GM10847 (cell line): ENCODE data around the gene TJP2.

Experiments used
- POLR2A ChIP-seq: IDR thresholded peaks from 2 replicates; pipeline ENCODE4 v1.6.1; 2011; ENCODE audit not compliant: insufficient read length; ENCODE audit errors: extremely low read depth

Gene TJP2

DNA sequence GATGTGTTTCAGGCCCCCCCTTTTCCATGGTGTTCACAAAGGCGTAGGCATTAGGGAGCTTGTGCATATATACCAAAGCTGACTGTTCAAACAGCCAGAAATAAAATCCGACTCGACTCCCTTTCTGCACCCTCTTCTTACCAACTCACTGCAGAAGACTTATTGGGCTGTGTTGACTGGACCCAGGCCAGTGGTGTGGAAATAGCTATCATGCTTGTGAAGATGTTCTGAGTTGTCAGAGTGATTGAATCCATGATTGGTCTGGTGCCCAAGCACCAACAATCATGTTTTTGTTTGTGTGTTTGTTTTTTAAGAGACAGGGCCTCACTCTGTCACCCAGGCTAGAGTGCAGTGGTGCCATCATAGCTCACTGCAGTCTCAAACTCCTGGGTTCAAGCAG lies 21.6 kb downstream of the TJP2 start:
- TF ChIP-seq POLR2A, result no peak

DNA sequence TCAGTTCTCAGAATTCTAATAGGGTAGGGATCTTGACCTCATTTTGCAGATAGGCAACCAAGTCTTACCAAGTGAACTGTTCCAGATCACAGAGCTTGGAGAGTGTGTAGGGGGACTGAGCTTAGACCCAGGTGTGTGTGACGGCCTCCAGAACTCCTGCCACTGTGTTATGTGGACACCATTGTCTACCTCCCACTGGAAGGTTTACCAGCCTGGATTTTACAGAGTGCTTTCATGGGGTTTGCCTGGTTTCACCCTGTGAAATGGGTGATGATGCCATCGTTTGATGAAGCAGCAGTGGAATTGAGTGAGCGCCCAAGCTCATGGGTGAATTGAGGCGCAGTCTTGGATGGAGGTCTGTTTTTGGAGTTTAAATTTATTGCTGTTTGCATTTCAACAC lies 23.6 kb downstream of the TJP2 start:
- TF ChIP-seq POLR2A, result no peak

DNA sequence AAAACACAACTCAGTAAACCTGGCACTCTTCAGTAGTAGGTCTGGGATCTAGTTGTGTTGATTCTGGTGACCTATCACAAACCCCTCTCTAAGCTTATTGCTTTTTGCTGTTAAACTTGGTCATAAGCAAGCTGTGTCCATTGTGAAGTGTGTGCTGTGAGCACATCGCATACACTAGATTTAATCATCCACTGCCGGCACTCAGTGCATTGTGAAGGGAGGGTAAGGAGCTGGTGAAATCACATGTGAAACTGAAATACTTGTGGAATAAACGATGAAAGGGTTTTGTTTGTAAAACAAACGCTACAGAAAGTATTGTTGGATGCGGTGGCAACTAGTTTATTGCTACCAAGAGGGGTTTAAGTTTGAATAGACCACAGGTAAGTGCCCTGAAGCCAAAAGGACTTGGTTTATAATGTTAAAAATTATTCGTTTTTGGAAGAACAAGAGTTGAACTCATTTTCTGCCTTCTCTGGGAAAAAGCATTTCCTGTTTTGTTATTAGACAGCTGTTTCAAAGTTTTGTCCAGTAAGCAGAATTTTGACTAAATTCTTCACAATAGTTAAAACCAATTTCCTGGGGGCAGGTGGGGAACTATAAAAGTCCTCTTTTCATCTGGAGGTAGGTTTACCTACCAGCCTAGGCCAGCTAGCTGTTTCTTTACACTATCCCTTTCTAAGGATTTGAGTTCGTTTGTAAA lies 24.6 kb downstream of the TJP2 start:
- no peak for TF ChIP-seq POLR2A

DNA sequence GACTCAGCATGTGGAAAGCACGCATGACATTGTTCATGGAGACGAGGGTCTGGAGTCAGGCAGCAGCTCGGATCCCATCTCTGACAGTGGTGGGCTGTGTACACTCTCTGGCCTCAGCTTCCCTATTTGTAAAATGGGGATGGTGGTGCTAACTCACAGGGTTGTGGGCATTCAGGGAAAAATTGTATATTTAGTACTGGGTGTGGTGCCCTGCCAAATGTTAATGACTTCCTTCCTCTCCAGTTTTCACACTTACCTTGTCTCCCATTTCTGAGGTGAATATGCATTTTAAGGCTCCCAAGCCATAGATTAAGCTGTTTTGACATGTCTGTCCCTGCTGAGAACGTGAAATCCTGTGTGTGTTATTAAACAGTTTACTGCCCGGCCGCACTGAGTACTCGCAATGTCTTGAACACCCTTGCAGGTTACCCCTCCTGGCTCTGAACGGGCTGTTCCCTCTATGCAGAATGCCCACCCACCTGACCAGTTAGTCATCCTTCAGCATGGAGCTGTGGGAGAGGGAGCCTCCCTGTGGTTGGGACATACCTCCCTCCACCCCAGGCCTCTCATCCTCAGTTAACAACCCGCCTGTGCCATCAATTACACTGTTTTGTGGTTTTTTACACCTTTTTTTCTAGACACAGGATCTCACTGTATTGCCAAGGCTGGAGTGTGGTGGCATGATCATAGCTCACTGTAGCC lies 25.8 kb downstream of the TJP2 start:
- no peak for TF ChIP-seq POLR2A

DNA sequence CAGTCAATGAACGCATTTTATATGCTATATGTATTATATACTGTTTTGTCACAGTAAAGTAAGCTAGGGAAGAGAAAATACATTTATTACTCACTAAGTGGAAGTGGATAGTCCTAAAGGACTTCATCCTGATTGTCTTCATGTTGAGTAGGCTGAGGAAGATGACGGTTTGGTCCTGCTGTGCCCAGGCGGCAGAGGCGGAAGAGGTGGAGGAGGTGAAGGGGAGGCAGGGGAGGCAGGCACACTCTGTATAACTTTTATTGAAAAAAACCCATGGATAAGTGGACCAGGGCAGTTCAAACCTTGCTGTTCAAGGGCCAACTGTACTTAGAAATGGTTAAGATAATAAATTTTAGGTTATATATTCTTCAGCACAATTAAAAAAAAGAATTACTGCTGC lies 28.5 kb downstream of the TJP2 start:
- TF ChIP-seq POLR2A, result no peak

DNA sequence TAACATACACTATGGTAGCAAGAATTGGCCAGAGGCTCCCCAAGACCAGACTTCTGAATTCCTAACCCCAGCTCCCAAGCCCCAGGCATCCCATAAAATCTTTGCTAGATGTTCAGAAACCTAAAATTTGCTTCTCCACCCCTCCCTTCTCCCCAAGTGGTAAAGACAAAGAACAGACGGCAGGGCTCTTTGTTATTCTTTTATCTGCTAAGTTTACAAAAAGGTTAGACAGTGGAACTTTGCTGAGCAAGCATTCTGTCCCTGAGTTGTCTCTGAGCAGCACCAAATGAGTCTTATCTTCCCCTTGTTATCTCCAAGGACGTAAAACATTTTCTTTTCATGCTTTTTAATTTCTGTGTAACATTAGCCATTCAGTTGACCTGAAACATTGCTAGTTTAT lies 30.2 kb downstream of the TJP2 start:
- no peak for TF ChIP-seq POLR2A

DNA sequence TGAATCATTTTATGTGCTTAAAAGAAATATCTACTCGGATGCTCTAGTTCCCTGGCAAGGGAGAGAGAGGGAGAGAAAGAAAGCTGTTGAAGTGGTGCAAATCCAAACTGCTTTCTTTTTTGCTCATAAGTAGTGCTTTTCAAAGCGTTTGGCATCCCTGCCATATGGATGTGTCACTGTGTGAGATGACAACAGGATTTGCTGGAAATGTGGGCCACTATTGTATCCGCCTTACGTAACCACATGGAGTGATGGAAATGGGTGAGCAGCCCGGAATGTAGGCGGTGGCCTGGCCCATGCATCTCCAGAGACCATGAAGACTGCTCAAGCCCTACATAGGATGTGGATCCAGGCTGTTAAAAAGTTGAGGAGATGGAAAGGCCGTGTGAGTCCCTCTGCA lies 30.8 kb downstream of the TJP2 start:
- no peak for TF ChIP-seq POLR2A

DNA sequence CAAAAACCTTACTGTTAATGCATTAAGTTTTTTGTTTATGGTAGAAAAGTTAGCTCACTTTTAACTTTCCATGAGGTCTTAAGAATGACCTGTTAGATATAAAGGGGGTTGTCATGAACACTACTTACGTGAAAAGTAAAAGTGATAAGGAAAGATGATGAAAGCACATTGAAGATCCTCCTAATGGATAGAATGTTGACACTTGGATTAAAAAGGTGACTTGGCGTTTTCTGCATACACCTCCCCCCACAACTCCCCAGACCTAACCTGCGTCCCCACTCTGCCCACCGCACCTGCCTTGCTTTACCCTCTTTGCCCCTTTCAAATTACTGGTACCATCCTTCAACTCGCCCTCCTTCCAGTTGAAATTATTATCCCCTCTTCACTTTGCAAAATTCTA lies 32.0 kb downstream of the TJP2 start:
- no peak for TF ChIP-seq POLR2A

DNA sequence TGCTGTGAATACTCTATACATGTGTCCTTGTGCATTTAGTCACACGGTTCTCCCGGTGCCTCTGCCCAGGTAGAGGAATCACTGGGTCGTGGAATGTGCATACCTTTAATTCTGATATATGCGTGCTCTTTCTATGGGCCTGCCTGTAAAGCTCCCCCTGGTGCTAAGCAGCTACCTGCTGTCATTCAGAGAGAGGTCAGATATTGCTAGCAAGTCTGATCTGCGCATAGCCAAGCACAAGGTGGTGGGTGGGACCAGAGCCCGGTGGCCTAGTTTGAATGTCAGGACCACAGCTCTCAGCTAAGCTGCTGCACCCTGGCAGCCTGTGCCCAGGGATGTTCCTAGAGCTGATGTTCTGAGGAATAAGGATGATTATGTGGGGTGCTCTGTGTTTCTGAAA lies 33.4 kb downstream of the TJP2 start:
- TF ChIP-seq POLR2A, result no peak

DNA sequence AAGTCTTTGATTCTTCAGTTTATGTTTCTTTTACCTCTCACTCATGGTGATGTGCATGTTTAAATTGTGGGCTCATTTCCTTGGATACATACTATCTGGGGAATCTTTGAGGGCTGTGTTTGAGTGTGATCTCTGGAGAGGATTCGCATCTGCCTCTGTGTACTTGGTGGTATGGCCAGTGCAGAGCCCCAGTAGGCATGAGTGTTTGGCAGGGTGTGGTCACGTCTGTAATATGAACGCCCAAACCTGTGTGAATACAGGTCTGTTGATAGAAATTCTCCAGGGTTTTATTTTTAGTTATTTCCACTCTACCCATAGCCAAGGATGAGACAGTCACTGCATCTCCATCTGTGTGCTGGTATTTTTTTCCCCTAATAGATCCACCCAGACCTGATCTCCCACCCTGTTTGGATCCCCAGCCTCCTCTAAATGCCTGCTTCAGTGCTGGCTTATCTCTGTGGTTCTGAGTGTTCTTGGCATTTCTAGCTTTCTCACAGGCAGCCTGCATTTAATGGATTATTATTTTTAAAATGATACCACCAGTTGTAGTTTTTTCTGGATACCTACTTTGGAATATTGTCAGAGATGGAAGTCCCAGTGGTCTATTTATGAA lies 37.5 kb downstream of the TJP2 start:
- TF ChIP-seq POLR2A, result no peak

DNA sequence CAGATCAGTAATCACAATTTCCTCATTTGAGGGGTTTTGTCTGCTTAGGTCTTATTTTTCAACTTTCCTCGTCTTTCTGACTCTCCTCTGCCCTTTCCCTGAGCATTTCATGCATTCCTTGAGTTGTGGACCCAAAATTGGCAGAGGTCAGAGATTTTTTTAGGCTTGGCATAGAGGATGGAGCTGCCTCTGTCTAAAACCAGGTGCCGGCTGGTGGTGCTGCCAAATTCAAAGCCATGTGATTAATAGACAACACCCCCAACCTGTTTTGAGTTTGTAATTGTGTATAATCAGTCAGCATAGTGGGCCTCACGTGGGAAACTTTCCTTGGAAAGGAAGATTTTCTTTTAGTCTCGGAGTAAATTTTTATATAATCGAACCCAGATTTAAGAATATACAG lies 39.6 kb downstream of the TJP2 start:
- no peak for TF ChIP-seq POLR2A

DNA sequence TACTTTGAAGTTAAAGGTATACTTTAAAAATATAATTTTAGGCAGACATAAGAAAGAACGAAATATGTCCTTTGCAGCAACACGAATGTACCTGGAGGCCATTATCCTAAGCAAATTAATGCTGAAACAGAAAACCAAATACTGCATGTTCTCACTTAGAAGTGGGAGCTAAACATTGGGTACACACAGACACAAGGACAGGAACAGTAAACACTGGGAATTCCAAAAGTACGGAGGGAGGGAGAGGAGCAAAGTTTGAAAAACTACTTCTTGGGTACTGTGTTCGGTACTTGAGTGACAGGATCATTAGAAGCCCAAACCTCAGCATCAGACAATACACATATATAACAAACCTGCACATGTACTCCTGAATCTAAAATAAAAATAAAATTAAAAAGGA lies 40.9 kb downstream of the TJP2 start:
- no peak for TF ChIP-seq POLR2A

DNA sequence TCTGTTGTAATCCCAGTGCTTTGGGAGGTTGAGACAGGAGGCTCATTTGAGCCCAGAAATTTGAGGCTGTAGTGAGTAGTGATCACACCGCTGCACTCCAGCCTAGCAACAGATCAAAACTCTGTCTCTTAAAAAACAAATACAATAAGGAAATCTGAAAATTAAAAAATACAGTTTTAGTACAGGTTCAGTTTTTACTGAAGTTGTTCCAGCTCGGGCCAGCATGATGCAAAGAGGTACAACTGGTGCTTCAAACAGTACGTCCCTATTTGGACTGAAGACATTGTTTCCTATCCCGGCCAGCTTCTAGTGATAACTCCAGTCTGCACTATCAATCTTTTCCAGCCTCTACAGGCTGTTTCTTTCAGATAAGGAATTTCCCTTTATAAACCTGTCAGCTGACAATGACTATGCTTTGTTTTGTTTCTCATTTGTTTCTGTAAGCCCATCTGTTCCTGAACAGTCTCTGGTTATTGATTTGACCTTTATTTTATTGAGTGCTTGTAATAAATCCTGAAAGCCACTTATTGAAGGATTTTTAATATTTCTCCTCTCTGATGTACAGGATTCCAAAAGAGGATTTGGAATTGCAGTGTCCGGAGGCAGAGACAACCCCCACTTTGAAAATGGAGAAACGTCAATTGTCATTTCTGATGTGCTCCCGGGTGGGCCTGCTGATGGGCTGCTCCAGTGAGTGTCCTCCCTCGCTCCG lies 41.9 kb downstream of the TJP2 start:
- TF ChIP-seq POLR2A, result no peak

DNA sequence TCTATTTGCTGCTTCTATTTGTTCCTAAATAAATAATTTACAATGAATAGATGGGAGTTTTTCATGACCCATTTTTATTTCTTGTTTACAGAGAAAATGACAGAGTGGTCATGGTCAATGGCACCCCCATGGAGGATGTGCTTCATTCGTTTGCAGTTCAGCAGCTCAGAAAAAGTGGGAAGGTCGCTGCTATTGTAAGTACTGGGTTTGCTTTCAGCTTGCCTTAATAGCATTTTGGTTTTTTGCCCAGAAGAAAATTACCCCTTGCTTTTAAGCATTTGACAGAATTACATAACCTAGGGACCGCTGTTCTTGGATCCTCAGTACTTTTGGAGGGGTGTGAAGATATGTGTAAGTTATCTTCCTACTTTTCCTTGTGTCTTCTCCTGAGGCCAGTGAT lies 44.1 kb downstream of the TJP2 start:
- no peak for TF ChIP-seq POLR2A

DNA sequence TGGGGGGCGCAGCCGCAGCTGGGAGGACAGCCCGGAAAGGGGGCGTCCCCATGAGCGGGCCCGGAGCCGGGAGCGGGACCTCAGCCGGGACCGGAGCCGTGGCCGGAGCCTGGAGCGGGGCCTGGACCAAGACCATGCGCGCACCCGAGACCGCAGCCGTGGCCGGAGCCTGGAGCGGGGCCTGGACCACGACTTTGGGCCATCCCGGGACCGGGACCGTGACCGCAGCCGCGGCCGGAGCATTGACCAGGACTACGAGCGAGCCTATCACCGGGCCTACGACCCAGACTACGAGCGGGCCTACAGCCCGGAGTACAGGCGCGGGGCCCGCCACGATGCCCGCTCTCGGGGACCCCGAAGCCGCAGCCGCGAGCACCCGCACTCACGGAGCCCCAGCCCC lies 47.0 kb downstream of the TJP2 start:
- no peak for TF ChIP-seq POLR2A

DNA sequence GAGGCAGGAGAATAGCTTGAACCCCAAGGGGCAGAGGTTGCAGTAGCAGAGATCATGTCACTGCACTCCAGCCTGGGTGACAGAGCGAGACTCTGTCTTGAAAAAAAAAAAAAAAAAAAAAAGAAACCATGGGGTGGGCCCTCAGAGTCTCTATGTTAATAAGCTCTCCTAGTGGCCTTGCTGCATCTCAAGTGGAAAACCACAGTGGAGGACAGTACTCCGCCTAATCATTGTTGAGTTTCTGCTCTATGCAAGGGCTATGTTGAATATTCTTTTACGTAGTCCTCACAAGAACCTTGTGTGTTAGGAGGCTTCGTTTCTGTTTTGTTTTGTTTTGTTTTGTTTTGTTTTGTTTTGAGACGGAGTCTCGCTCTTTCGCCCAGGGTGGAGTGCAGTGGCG lies 48.9 kb downstream of the TJP2 start:
- no peak for TF ChIP-seq POLR2A
